HCT116 (cell line): ENCODE measurements around the gene MRPS23.

Experiments
- CTCF ChIP-seq, 3 experiments: fragments of 200-600 bp in 1 of 3; sonication (generic) in 1 of 3; IDR thresholded peaks in 2 of 3; conservative IDR thresholded peaks in 1 of 3; 2 replicates each; pipeline ENCODE4 v1.5.1; 2012 to 2017; ENCODE audit warnings: low read depth in 2 of 3, low read length in 2 of 3, antibody characterized with exemption in 1 of 3, borderline replicate concordance in 1 of 3, control low read depth in 1 of 3, mild to moderate bottlenecking in 1 of 3, mixed read lengths in 1 of 3, mixed run types in 1 of 3, moderate library complexity in 1 of 3; ENCODE audit not compliant: insufficient read depth in 1 of 3
- EZH2phosphoT487 ChIP-seq: fragments of 200-600 bp; IDR thresholded peaks from 2 replicates; pipeline ENCODE4 v1.6.1; 2018; ENCODE audit warnings: antibody characterized with exemption, borderline replicate concordance
- POLR2A ChIP-seq: IDR thresholded peaks from 2 replicates; pipeline ENCODE4 v1.7.0; 2011; ENCODE audit warnings: borderline replicate concordance; ENCODE audit not compliant: insufficient read depth, insufficient read length; ENCODE audit errors: extremely low read depth
- TCF7L2 ChIP-seq: IDR thresholded peaks from 2 replicates; pipeline ENCODE4 v1.7.0; 2011; ENCODE audit warnings: borderline replicate concordance, inconsistent platforms; ENCODE audit not compliant: insufficient read depth, insufficient read length; ENCODE audit errors: extremely low read depth

- TF ChIP-seq CTCF (IDR thresholded peaks at IDR 0.05 in 2 of 3, conservative IDR thresholded peaks at IDR 0.05 in 1 of 3; ENCODE audit: borderline replicate concordance in 1 of 3, insufficient read depth in 1 of 3, low read depth in 2 of 3, low read length in 2 of 3): no peak
- no peak for TF ChIP-seq EZH2phosphoT487
- TF ChIP-seq TCF7L2: no peak
- TF ChIP-seq POLR2A: no peak
Measured at GRCh38 chr17:57852092-57852954, 2.5 kb upstream of the MRPS23 start.
